ENCODE data around the gene CDKAL1. TPM values are rescaled to one million over a fixed set of nuclear protein-coding genes. Genes with fewer than 3 reads are reported as not detected.
"Not testable (repeated sequence)": the region's sequence is repeated elsewhere in the genome, so short reads cannot be mapped to it uniquely, and the experiment has no call there.

Gene CDKAL1
- total RNA-seq, 1 donor from 2014 or later, result 34.3 TPM

DNA sequence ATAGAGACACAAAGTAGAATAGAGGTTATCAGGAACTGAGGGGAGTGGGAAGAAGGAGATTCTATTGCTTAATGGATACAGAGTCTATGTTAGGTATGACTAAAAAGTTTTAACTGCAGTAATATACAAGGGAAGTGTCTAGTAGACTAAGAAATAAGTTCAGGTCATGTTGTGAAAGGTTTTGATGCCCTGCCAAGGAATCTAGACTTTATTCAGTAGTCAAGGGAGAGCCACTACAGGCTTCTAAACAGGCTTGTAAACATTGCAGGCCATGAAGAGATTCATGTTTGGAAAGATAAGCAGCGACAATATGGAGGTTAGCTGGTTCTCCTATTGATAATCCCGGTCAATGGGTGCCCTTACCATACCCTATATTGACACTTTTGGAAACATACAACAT lies 706.5 kb downstream of the CDKAL1 start:
- H3K9me3 Mint-ChIP-seq (ENCODE audit: low read depth), result peaks cover 28% of the 10 kb centered on the region
- TF ChIP-seq, protein P1, sequence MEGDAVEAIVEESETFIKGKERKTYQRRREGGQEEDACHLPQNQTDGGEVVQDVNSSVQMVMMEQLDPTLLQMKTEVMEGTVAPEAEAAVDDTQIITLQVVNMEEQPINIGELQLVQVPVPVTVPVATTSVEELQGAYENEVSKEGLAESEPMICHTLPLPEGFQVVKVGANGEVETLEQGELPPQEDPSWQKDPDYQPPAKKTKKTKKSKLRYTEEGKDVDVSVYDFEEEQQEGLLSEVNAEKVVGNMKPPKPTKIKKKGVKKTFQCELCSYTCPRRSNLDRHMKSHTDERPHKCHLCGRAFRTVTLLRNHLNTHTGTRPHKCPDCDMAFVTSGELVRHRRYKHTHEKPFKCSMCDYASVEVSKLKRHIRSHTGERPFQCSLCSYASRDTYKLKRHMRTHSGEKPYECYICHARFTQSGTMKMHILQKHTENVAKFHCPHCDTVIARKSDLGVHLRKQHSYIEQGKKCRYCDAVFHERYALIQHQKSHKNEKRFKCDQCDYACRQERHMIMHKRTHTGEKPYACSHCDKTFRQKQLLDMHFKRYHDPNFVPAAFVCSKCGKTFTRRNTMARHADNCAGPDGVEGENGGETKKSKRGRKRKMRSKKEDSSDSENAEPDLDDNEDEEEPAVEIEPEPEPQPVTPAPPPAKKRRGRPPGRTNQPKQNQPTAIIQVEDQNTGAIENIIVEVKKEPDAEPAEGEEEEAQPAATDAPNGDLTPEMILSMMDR (IDR thresholded peaks at IDR 0.05; ENCODE audit: unreplicated experiment), result no peak
- peaks cover 19% of the 10 kb centered on the region for H3K36me3 Mint-ChIP-seq (ENCODE audit: insufficient read depth)
- H3K27me3 Mint-ChIP-seq, result no peaks in the 10 kb centered on the region
- H3K27ac Mint-ChIP-seq, result no peak overlapping the region
- DNase-seq (ENCODE audit: low spot score, unreplicated experiment), result no peak
- H3K4me1 Mint-ChIP-seq (ENCODE audit: low read depth), result peaks cover 25% of the 10 kb centered on the region
- no peak overlapping the region for H3K4me3 Mint-ChIP-seq (ENCODE audit: low read depth)

DNA sequence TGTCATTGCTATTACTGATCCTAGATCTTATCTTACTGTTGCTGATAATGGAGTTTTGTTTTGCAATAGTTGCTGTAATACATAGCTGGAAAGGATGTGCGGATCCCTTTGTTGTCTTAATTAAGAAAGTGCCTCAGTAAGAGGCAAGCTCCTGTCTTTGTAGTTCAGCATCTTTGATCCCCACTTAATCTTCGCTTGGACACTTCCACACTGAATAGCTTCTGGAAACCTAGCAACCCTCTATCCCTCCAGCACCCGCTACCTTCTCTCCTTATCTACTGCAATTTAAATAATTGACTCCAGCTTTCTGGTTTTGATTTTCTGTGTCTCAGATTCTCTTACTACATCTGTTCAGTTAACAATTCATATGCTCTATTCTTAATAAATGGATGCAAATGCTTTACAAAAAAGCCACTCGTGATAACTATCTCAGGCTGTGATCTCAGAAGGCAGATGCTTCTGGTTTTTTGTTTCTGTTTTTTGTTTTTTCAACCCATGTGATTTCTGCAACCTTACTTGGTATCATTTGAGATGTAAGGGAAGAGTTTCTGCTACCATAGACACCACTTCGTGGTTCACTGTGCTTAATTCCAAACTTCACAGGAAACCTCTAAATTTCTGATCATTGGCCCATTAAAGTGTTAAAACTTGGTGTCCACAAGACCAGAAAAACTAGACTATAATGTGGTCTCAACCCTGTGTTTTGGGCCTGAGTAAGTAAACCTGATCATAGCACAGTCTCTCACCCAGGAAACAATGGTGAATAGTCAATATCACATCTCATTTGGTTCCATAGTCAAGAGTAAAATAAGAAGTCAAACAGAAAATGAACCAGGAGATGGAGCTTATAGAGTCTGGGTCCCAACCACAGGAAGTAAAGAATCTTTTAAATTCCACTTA lies 707.2 kb downstream of the CDKAL1 start:
- H3K4me3 Mint-ChIP-seq (ENCODE audit: low read depth), result no peak overlapping the region

DNA sequence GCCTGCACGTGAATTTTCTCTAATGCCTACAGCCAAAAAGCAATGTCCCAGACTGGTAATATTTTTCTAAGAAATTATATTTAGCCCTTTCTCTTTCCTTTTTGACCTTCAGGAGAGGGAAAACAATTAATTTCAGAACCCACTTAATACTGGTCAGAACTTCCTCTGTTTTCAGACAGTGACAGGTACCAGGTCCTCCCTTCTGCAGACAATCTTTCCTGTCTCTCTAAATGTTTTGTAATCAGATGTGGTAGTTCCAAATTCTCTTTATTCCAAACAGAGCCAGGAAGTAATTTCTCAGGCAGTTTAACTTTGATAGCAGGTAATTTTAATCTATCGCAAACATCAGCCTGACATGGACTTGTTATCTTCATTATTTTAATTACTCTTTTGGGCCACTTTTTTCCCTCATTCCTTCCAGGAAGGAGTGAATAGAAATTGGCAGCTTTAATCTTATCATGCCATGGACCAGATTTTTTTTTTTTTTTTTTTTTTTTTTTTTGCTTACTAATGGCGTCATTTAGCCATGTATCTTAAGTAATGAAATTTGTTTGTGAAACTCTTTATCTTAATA lies 710.7 kb downstream of the CDKAL1 start:
- TF ChIP-seq, protein P1 (IDR thresholded peaks at IDR 0.05; ENCODE audit: unreplicated experiment), result no peak
- H3K27me3 Mint-ChIP-seq, result no peaks in the 10 kb centered on the region
- DNase-seq (ENCODE audit: low spot score, unreplicated experiment), result no peak
- peaks cover 9% of the 10 kb centered on the region for H3K9me3 Mint-ChIP-seq (ENCODE audit: low read depth)
- H3K4me3 Mint-ChIP-seq (ENCODE audit: low read depth), result no peak overlapping the region
- peaks cover 3% of the 10 kb centered on the region for H3K36me3 Mint-ChIP-seq (ENCODE audit: insufficient read depth)
- peak overlapping the region; percentile 62 for H3K27ac Mint-ChIP-seq
- peaks cover 27% of the 10 kb centered on the region for H3K4me1 Mint-ChIP-seq (ENCODE audit: low read depth)

More for the DNA sequence above, 707.2 kb downstream of the CDKAL1 start:
- H3K9me3 Mint-ChIP-seq (ENCODE audit: low read depth), result peaks cover 28% of the 10 kb centered on the region
- TF ChIP-seq, protein P1 (IDR thresholded peaks at IDR 0.05; ENCODE audit: unreplicated experiment), result no peak
- H3K27ac Mint-ChIP-seq, result no peak overlapping the region
- H3K36me3 Mint-ChIP-seq (ENCODE audit: insufficient read depth), result peaks cover 17% of the 10 kb centered on the region
- peaks cover 25% of the 10 kb centered on the region for H3K4me1 Mint-ChIP-seq (ENCODE audit: low read depth)
- no peaks in the 10 kb centered on the region for H3K27me3 Mint-ChIP-seq
- no peak for DNase-seq (ENCODE audit: low spot score, unreplicated experiment)

DNA sequence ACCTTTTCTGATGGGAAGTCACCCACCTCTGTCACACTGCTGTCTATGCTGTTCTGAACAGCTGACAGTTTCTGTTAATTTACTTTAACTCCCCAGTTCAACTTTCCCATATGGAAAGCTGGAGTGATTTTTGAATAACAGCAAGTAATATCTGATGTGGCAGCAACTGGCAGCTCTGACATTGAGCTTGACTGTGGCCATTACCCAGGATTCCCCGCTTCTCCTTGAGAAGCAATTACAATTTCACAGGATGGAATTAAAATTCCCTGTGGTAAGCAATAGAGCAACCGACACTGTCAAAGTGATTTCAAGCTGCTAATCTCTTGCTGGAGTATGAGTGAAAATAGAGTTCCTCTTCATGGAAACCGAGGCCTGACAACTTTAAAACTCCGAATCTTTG lies 711.2 kb downstream of the CDKAL1 start:
- H3K27ac Mint-ChIP-seq, result no peak overlapping the region
- peaks cover 26% of the 10 kb centered on the region for H3K4me1 Mint-ChIP-seq (ENCODE audit: low read depth)
- DNase-seq (ENCODE audit: low spot score, unreplicated experiment), result no peak
- H3K36me3 Mint-ChIP-seq (ENCODE audit: insufficient read depth), result peaks cover 3% of the 10 kb centered on the region
- TF ChIP-seq, protein P1 (IDR thresholded peaks at IDR 0.05; ENCODE audit: unreplicated experiment), result no peak
- no peak overlapping the region for H3K4me3 Mint-ChIP-seq (ENCODE audit: low read depth)
- peaks cover 9% of the 10 kb centered on the region for H3K9me3 Mint-ChIP-seq (ENCODE audit: low read depth)
- no peaks in the 10 kb centered on the region for H3K27me3 Mint-ChIP-seq

DNA sequence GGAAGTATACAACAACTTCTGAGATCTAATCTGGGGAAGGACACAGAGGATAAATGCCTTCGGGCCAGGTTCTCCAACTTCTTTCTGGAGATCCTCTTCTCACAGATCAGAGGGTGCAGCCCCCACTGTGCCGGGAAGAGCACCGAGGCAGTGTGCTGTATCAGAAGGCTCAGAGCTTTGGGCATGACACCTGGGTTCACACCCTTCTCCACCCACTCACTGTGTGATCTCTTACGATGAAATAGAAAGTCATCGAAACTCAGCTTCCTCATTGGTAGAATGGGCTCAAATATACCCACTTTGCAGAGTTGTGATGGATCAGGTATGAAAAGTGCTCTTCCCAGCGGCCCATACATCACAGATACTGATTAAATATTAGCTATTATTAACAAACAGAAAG lies 711.8 kb downstream of the CDKAL1 start:
- no peaks in the 10 kb centered on the region for H3K27me3 Mint-ChIP-seq
- H3K4me3 Mint-ChIP-seq (ENCODE audit: low read depth), result no peak overlapping the region
- peaks cover 3% of the 10 kb centered on the region for H3K36me3 Mint-ChIP-seq (ENCODE audit: insufficient read depth)
- H3K4me1 Mint-ChIP-seq (ENCODE audit: low read depth), result peaks cover 23% of the 10 kb centered on the region
- TF ChIP-seq, protein P1 (IDR thresholded peaks at IDR 0.05; ENCODE audit: unreplicated experiment), result no peak
- DNase-seq (ENCODE audit: low spot score, unreplicated experiment), result no peak
- peaks cover 11% of the 10 kb centered on the region for H3K9me3 Mint-ChIP-seq (ENCODE audit: low read depth)
- no peak overlapping the region for H3K27ac Mint-ChIP-seq

DNA sequence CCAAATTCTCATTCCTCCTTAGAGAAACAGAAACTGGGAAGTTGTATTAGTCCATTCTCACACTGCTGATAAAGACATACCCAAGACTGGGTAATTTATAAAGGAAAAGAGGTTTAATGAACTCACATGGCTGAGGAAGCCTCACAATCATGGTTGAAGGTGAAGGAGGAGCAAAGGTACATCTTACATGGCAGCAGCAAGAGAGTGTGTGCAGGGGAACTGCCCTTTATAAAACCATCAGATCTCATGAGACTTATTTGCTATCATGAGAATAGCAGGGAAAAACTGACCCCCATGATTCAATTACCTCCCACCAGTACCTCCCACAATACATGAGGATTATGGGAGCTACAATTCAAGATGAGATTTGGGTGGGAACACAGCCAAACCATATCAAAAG lies 720.2 kb downstream of the CDKAL1 start:
- not testable (repeated sequence) for H3K4me3 Mint-ChIP-seq (ENCODE audit: low read depth); DNase-seq (ENCODE audit: low spot score, unreplicated experiment); H3K27ac Mint-ChIP-seq; H3K36me3 Mint-ChIP-seq (ENCODE audit: insufficient read depth); H3K4me1 Mint-ChIP-seq (ENCODE audit: low read depth); H3K27me3 Mint-ChIP-seq
- H3K9me3 Mint-ChIP-seq (ENCODE audit: low read depth), result peaks cover 20% of the 10 kb centered on the region

All from progenitor cell of endocrine pancreas (in vitro differentiated cells).